GM20000 (cell line): ENCODE measurements around the gene CACNA2D1.

Source experiments
- DNase-seq: peaks from one replicate; pipeline ENCODE4 v3.0.0; 2012; ENCODE audit warnings: low spot score
- CTCF ChIP-seq: IDR thresholded peaks from 2 replicates; pipeline ENCODE4 v1.5.1; 2012; ENCODE audit warnings: mild to moderate bottlenecking, control low read depth; ENCODE audit errors: extremely low read depth, missing control alignments

The CACNA2D1 gene

GRCh38 chr7:82345886-82346285 is 97.7 kb downstream of the CACNA2D1 start:
- no peak for DNase-seq
- TF ChIP-seq CTCF, result no peak

DNA sequence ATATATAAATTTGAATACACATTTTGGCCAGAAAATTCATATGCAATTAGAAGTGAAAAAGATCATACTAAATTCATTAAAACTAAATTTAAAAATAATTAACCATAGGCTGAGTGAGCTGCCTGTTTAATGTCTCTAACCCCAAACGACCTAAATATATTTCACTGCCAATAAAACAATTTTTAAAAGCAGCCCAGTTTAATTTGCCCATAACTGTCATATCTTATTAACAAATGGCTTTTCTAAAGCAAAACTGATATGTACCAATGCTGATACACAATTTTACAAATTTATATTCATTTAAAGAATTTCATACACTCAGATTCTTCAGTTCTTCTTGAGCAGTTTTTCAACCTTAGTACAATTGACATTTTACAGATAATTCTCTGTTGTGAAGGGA is 99.9 kb downstream of the CACNA2D1 start:
- no peak for TF ChIP-seq CTCF

DNA sequence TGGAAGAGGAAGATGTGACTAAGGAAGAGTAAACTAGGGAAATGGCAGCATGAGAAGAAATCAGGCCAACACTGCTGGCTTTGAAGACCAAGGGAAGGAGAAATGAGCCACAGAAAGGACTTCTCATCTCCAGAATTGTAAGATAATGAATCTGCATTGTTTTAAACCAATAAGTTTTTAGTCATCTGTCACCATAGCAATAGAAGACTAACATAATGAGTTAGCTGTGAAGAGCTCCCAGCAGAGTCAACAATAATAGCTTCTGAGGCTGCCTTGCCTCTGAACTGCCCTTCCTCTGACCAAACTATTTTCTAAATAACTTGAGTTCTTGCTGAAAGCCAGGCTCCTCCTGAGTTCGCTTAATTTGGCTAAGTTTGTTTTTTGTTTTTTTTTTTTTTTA is 103.6 kb downstream of the CACNA2D1 start:
- TF ChIP-seq CTCF, result no peak
- DNase-seq, result no peak

More for the DNA sequence above, 99.9 kb downstream of the CACNA2D1 start:
- DNase-seq, result no peak

DNA sequence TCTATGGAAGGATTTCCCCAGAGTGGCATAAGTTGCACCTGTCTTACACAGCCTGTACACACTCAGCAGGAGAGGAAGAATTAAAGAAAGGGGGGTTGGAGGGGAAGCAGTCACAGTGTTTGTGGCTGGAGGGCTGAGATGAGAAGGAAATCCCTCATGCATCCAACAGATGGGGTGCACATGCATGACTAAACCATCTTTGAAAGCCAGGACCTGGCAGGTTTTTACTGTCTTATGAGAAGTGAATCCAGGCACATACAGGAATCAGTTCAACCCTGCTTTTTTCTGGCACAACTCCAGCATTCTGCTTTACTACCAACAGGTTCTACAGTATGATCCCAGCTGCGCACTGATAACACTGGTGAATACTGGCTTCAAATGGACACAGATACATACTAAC is 107.7 kb downstream of the CACNA2D1 start:
- no peak for TF ChIP-seq CTCF
- DNase-seq, result no peak

- TF ChIP-seq CTCF, result no peak
Measured at GRCh38 chr7:82335001-82335400, 108.6 kb downstream of the CACNA2D1 start.

DNA sequence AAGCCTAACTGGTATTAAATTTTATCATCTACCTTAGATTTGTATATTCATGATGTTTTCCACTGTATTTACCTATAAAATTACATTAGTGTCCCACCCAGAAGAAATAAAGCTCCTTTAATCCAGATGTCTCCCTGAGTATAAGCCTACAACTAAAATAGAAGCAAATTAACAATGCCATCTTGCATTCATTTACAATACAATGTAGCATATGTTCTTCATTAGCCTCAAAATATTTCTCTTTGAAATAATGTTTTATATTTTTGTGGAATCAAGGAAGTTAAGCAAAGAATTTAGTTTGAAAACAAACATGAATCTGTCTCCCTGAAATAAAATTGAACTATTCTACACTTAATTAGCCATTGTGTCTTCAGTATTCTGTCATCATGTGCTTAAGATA is 112.3 kb downstream of the CACNA2D1 start:
- no peak for TF ChIP-seq CTCF
- DNase-seq, result no peak

More at GRCh38 chr7:82335001-82335400, 108.6 kb downstream of the CACNA2D1 start:
- no peak for DNase-seq

GRCh38 chr7:82330706-82331215 is 112.8 kb downstream of the CACNA2D1 start:
- DNase-seq, result no peak
- no peak for TF ChIP-seq CTCF

- no peak for DNase-seq
- no peak for TF ChIP-seq CTCF
Measured at GRCh38 chr7:82327898-82328297, 115.7 kb downstream of the CACNA2D1 start.
